HCT116 (cell line): ENCODE measurements around the gene DPH3. TPM values are rescaled to one million over a fixed set of nuclear protein-coding genes. Genes with fewer than 3 reads are reported as not detected.

Source experiments
- ATAC-seq: fragments of 200-7000 bp; cut with Tn5 transposase; 2 replicates; pipeline ENCODE4 v1.9.1; 2020; ENCODE audit warnings: mild to moderate bottlenecking, moderate library complexity
- BruUV-seq: library from RNA; stranded (reverse); fragments of 400-500 nt; replicated peaks from 2 replicates; lab custom pipeline; 2021; lab: Mats Ljungman, UMichigan
- CTCF ChIA-PET: fragments of 300-600 bp; sonication (Branson Sonifier 250); formaldehyde crosslinking; loops from one replicate; lab custom pipeline; 2021; ENCODE audit warnings: antibody characterized with exemption; lab: Charles Lee
- POLR2A ChIA-PET: fragments of 300-600, 350-600 bp; sonication (Branson Sonifier 250); formaldehyde crosslinking; loops from one replicate; lab custom pipeline; 2021; ENCODE audit warnings: antibody characterized with exemption; lab: Charles Lee
- RAD21 ChIA-PET, 2 experiments: fragments of 300-600 bp; sonication (Branson Sonifier 250); formaldehyde crosslinking; loops; one replicate each; lab custom pipeline; 2023; ENCODE audit warnings: low total read pairs in 2 of 2; ENCODE audit not compliant: uncharacterized antibody in 2 of 2, unreplicated experiment in 2 of 2, low non-redundant PET in 1 of 2; lab: Charles Lee
- DNase-seq: peaks from one replicate; pipeline ENCODE4 v3.0.0-alpha.2; 2010; ENCODE audit warnings: low read depth, low spot score
- H2AFZ ChIP-seq: fragments of 200-600 bp; shearing (Covaris generic), sonication (generic); 2 replicates; pipeline ENCODE4 v1.6.1; 2017; ENCODE audit warnings: low read depth, mixed run types, mixed read lengths, antibody characterized with exemption, low read length; ENCODE audit not compliant: poor library complexity, severe bottlenecking
- H3K27ac ChIP-seq: 2 replicates; pipeline ENCODE4 v1.5.1; 2012; ENCODE audit warnings: low read depth, low read length
- H3K27me3 ChIP-seq: fragments of 200-600 bp; sonication (generic); 2 replicates; pipeline ENCODE4 v1.6.1; 2016; ENCODE audit warnings: mixed run types, low read length, mixed read lengths; ENCODE audit not compliant: insufficient read depth
- H3K36me3 ChIP-seq, 2 experiments: fragments of 200-500 bp in 1 of 2; fragments of 200-600 bp in 1 of 2; sonication (Bioruptor generic) in 1 of 2; sonication (generic) in 1 of 2; 2 replicates each; pipeline versions ENCODE4 v1.5.1 to v1.6.1; 2014 to 2016; ENCODE audit warnings: low read length in 2 of 2, inconsistent platforms in 1 of 2, mixed read lengths in 1 of 2, mixed run types in 1 of 2; ENCODE audit not compliant: insufficient read depth in 2 of 2, control insufficient read depth in 1 of 2
- H3K4me1 ChIP-seq, 2 experiments: fragments of 200-600 bp in 1 of 2; sonication (generic) in 1 of 2; 2 replicates each; pipeline versions ENCODE4 v1.5.1 to v1.6.1; 2012 to 2017; ENCODE audit warnings: low read length in 2 of 2, inconsistent platforms in 1 of 2, mild to moderate bottlenecking in 1 of 2, mixed read lengths in 1 of 2, mixed run types in 1 of 2, moderate library complexity in 1 of 2; ENCODE audit not compliant: insufficient read depth in 2 of 2, control insufficient read depth in 1 of 2
- H3K4me2 ChIP-seq: fragments of 200-600 bp; sonication (generic); 2 replicates; pipeline ENCODE4 v1.6.1; 2017; ENCODE audit warnings: mixed run types, low read length, mixed read lengths
- H3K4me3 ChIP-seq, 2 experiments: fragments of 200-600 bp in 1 of 2; sonication (generic) in 1 of 2; replicated peaks in 1 of 2; 2 replicates each; pipeline ENCODE4 v1.5.1; 2011 to 2016; ENCODE audit warnings: low read length in 2 of 2, control low read depth in 1 of 2, low read depth in 1 of 2, mild to moderate bottlenecking in 1 of 2, mixed read lengths in 1 of 2, mixed run types in 1 of 2
- H3K79me2 ChIP-seq: fragments of 200-600 bp; sonication (generic); 2 replicates; pipeline ENCODE4 v1.6.1; 2017; ENCODE audit warnings: mild to moderate bottlenecking, mixed run types, low read length, moderate library complexity, mixed read lengths; ENCODE audit not compliant: insufficient read depth
- H3K9ac ChIP-seq: fragments of 200-600 bp; sonication (generic); 2 replicates; pipeline ENCODE4 v1.6.1; 2016; ENCODE audit warnings: low read length, mixed read lengths
- H3K9me2 ChIP-seq: fragments of 200-600 bp; sonication (generic), shearing (Covaris generic); 2 replicates; pipeline ENCODE4 v1.6.1; 2017; ENCODE audit warnings: mixed run types, mild to moderate bottlenecking, moderate library complexity; ENCODE audit not compliant: insufficient read depth
- H3K9me3 ChIP-seq, 2 experiments: fragments of 200-500 bp in 1 of 2; fragments of 200-600 bp in 1 of 2; sonication (Bioruptor generic) in 1 of 2; sonication (generic) in 1 of 2; 2 replicates each; pipeline ENCODE4 v1.6.1; 2014 to 2017; ENCODE audit warnings: low read length in 2 of 2, mixed read lengths in 2 of 2, inconsistent platforms in 1 of 2, low read depth in 1 of 2, mild to moderate bottlenecking in 1 of 2, mixed run types in 1 of 2, moderate library complexity in 1 of 2; ENCODE audit not compliant: control insufficient read depth in 1 of 2, insufficient read depth in 1 of 2
- H4K20me1 ChIP-seq: fragments of 200-600 bp; sonication (generic), shearing (Covaris generic); 2 replicates; pipeline ENCODE4 v1.6.1; 2017; ENCODE audit warnings: mixed run types, mild to moderate bottlenecking, moderate library complexity; ENCODE audit not compliant: insufficient read depth
- CBX3 ChIP-seq: IDR thresholded peaks from 2 replicates; pipeline ENCODE4 v1.6.1; 2012; ENCODE audit warnings: low read depth
- CEBPB ChIP-seq: IDR thresholded peaks from 2 replicates; pipeline ENCODE4 v1.6.1; 2012; ENCODE audit warnings: low read depth
- ELF1 ChIP-seq: IDR thresholded peaks from 2 replicates; pipeline ENCODE4 v1.6.1; 2012; ENCODE audit warnings: low read depth, borderline replicate concordance
- EZH2 ChIP-seq: fragments of 200-600 bp; sonication (generic); IDR thresholded peaks from 2 replicates; pipeline ENCODE4 v1.6.1; 2017; ENCODE audit warnings: antibody characterized with exemption, mixed run types
- JUND ChIP-seq: IDR thresholded peaks from 2 replicates; pipeline ENCODE4 v1.6.1; 2012
- POLR2A ChIP-seq: IDR thresholded peaks from 2 replicates; pipeline ENCODE4 v1.7.0; 2011; ENCODE audit warnings: borderline replicate concordance; ENCODE audit not compliant: insufficient read depth, insufficient read length; ENCODE audit errors: extremely low read depth
- POLR2AphosphoS5 ChIP-seq: IDR thresholded peaks from 2 replicates; pipeline ENCODE4 v1.6.1; 2011; ENCODE audit warnings: mild to moderate bottlenecking, low read depth, low read length, moderate library complexity
- RAD21 ChIP-seq: IDR thresholded peaks from 2 replicates; pipeline ENCODE4 v1.6.1; 2012; ENCODE audit warnings: low read depth, mild to moderate bottlenecking
- REST ChIP-seq: IDR thresholded peaks from 2 replicates; pipeline ENCODE4 v1.6.1; 2012; ENCODE audit warnings: low read depth
- SIN3A ChIP-seq: IDR thresholded peaks from 2 replicates; pipeline ENCODE4 v1.6.1; 2012; ENCODE audit warnings: low read depth
- SP1 ChIP-seq: IDR thresholded peaks from 2 replicates; pipeline ENCODE4 v1.6.1; 2012; ENCODE audit warnings: low read depth
- TCF7L2 ChIP-seq: IDR thresholded peaks from 2 replicates; pipeline ENCODE4 v1.7.0; 2011; ENCODE audit warnings: borderline replicate concordance, inconsistent platforms; ENCODE audit not compliant: insufficient read depth, insufficient read length; ENCODE audit errors: extremely low read depth
- YY1 ChIP-seq: IDR thresholded peaks from 2 replicates; pipeline ENCODE4 v1.6.1; 2011; ENCODE audit warnings: low read length, low read depth, moderate library complexity, mild to moderate bottlenecking; ENCODE audit not compliant: insufficient replicate concordance; ENCODE audit errors: extremely low read depth
- ZBTB33 ChIP-seq: IDR thresholded peaks from 2 replicates; pipeline ENCODE4 v1.6.1; 2011; ENCODE audit warnings: mild to moderate bottlenecking, low read length, moderate library complexity; ENCODE audit not compliant: insufficient replicate concordance; ENCODE audit errors: extremely low read depth
- ZFX ChIP-seq: fragments of 450-650 bp; IDR thresholded peaks from 2 replicates; pipeline ENCODE4 v1.6.1; 2017
- intact Hi-C: fragments of 100-400 bp; cut with micrococcal nuclease; formaldehyde crosslinking; loops from 2 replicates; pipeline ENCODE4 v1.10.0; 2022
- total RNA-seq: library from RNA; stranded (reverse); gene quantifications from one replicate; pipeline ENCODE4 v1.2.1, GENCODE V29; 2021; ENCODE audit not compliant: unreplicated experiment

The DPH3 gene
- total RNA-seq, 1 experiment from 2014 or later = 13.8 TPM

GRCh38 chr3:16313886-16314645, 49.3 kb upstream of the DPH3 start:
- peaks cover 7 to 15% of the 10 kb centered on the region in 2 experiments; a peak in 3 of 4 replicates for H3K4me1 ChIP-seq
- no peak overlapping the region for H3K4me3 ChIP-seq
- ChIA-PET CTCF (interaction anchor here (1.1 to 1.3 kb wide), 2 partner anchors 10 to 24 kb away, joined by 3 read pairs; no protein-coding TSS in a partner anchor), RAD21 (no interaction called here), POLR2A (no interaction called here)
- H3K4me2 ChIP-seq = no peak overlapping the region
- no peak for DNase-seq
- no peak overlapping the region for H3K27ac ChIP-seq
- H3K9me3 ChIP-seq = no peaks in the 10 kb centered on the region
- intact Hi-C loops = no loop called here
- no peak overlapping the region for H3K9ac ChIP-seq
- no peaks in the 10 kb centered on the region for H3K9me2 ChIP-seq
- H2AFZ ChIP-seq = no peak overlapping the region
- no peaks in the 10 kb centered on the region for H4K20me1 ChIP-seq
- TF ChIP-seq CEBPB = no peak
- no peak for TF ChIP-seq POLR2AphosphoS5
- TF ChIP-seq CBX3 = no peak
- TF ChIP-seq SP1 = no peak
- no peak for TF ChIP-seq EZH2
- no peak for ATAC-seq
- H3K36me3 ChIP-seq = no peaks in the 10 kb centered on the region
- no TSS peak for BruUV-seq
- H3K79me2 ChIP-seq = no peaks in the 10 kb centered on the region
- no peaks in the 10 kb centered on the region for H3K27me3 ChIP-seq

- Histone ChIP-seq H3K4me1 (peaks cover 7 to 17% of the 10 kb centered on the region in 2 experiments; a peak in 3 of 4 replicates), H3K4me3 (no peak overlapping the region), H3K4me2 (no peak overlapping the region), H3K27ac (no peak overlapping the region), H4K20me1 (no peaks in the 10 kb centered on the region), H3K9me3 (no peaks in the 10 kb centered on the region), H3K36me3 (peaks cover 0 to 2% of the 10 kb centered on the region in 2 experiments; a peak in 1 of 4 replicates), H3K27me3 (no peaks in the 10 kb centered on the region), H2AFZ (no peak overlapping the region), H3K9ac (no peak overlapping the region), H3K79me2 (no peaks in the 10 kb centered on the region; the same call in 1 of the 2 replicates), H3K9me2 (no peaks in the 10 kb centered on the region)
- RAD21 ChIA-PET = no interaction called here
- POLR2A ChIA-PET = no interaction called here
- CTCF ChIA-PET = no interaction called here
- ATAC-seq (no peak), DNase-seq (no peak)
- intact Hi-C loops = no loop called here
- no TSS peak for BruUV-seq
- TF ChIP-seq ZBTB33 (no peak), JUND (no peak), REST (no peak), EZH2 (no peak), YY1 (no peak), CEBPB (no peak), TCF7L2 (no peak), ZFX (no peak), SIN3A (no peak), POLR2A (no peak), RAD21 (no peak), ELF1 (no peak)
These were observed 47.3 kb upstream of the DPH3 start for GRCh38 chr3:16311960-16312451.
